Hepatocyte (in vitro differentiated cells): ENCODE data around the gene FDXR.

Source experiments
- EZH2 ChIP-seq: fragments of 200-600 bp; sonication (generic); IDR thresholded peaks from 2 replicates; pipeline ENCODE4 v1.6.1; 2016; ENCODE audit warnings: antibody characterized with exemption, mild to moderate bottlenecking, borderline replicate concordance
- TF ChIP-seq, protein P1 (sequence below): fragments of 200-600 bp; sonication (generic); IDR thresholded peaks from 2 replicates; pipeline ENCODE4 v1.5.1; 2016; ENCODE audit warnings: antibody characterized with exemption, mild to moderate bottlenecking; ENCODE audit not compliant: poor library complexity

DNA sequence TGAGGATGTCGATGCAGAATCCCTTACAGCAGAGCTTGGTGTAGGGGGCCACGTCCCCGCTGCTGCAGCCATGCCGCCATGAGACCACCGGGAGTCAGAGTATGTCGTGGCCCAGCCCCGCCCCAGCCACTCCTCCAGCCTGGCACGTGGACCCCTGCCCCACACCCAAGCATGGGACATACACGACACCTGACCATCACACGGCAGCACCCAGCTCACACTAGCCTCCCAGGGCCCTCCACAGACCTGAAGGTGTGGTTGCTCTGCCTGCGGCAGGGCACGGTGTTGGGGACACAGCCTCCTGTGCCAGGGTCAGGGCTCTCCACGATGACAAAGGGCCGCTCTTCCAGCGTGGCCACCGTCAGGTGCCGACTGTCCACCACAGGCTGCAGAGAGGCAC, 22.5 kb downstream of the FDXR start:
- TF ChIP-seq, protein P1, sequence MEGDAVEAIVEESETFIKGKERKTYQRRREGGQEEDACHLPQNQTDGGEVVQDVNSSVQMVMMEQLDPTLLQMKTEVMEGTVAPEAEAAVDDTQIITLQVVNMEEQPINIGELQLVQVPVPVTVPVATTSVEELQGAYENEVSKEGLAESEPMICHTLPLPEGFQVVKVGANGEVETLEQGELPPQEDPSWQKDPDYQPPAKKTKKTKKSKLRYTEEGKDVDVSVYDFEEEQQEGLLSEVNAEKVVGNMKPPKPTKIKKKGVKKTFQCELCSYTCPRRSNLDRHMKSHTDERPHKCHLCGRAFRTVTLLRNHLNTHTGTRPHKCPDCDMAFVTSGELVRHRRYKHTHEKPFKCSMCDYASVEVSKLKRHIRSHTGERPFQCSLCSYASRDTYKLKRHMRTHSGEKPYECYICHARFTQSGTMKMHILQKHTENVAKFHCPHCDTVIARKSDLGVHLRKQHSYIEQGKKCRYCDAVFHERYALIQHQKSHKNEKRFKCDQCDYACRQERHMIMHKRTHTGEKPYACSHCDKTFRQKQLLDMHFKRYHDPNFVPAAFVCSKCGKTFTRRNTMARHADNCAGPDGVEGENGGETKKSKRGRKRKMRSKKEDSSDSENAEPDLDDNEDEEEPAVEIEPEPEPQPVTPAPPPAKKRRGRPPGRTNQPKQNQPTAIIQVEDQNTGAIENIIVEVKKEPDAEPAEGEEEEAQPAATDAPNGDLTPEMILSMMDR: no peak
- no peak for TF ChIP-seq EZH2
